Stimulated activated CD4-positive, alpha-beta T cell treated with anti-CD3 and anti-CD28 coated beads, TNF-alpha, amount 100 ng/mL, for 48 hours (primary cell): ENCODE measurements around the gene PRMT3.
"Not testable (repeated sequence)": the region's sequence is repeated elsewhere in the genome, so short reads cannot be mapped to it uniquely, and the experiment has no call there.

ENCODE experiments used
- DNase-seq, 3 donors: peaks; one replicate each; pipeline ENCODE4 v3.0.0-alpha.2; 2020; ENCODE audit warnings: low read depth in 3 of 3

PRMT3 gene

GRCh38 chr11:20512869-20513268 is 125.4 kb downstream of the PRMT3 start:
- no peak for DNase-seq

GRCh38 chr11:20518323-20518834 is 130.9 kb downstream of the PRMT3 start:
- DNase-seq: no peak

- DNase-seq: no peak
Measured at GRCh38 chr11:20522536-20522935, 135.0 kb downstream of the PRMT3 start.

GRCh38 chr11:20529757-20530156 is 142.2 kb downstream of the PRMT3 start:
- no peak for DNase-seq

GRCh38 chr11:20530942-20531703 is 143.6 kb downstream of the PRMT3 start:
- DNase-seq: no peak

- DNase-seq: no peak
Measured at GRCh38 chr11:20535271-20535881, 147.9 kb downstream of the PRMT3 start.

- no peak for DNase-seq
Measured at GRCh38 chr11:20536365-20536764, 148.8 kb downstream of the PRMT3 start.

GRCh38 chr11:20536784-20537183 is 149.3 kb downstream of the PRMT3 start:
- no peak for DNase-seq

GRCh38 chr11:20541503-20541902 is 154.0 kb downstream of the PRMT3 start:
- DNase-seq: no peak

GRCh38 chr11:20544603-20545237 is 157.2 kb downstream of the PRMT3 start:
- no peak for DNase-seq

- DNase-seq: no peak
Measured at GRCh38 chr11:20547411-20547810, 159.9 kb downstream of the PRMT3 start.

GRCh38 chr11:20551096-20551495 is 163.6 kb downstream of the PRMT3 start:
- no peak for DNase-seq

GRCh38 chr11:20555783-20556182 is 168.3 kb downstream of the PRMT3 start:
- no peak for DNase-seq

- not testable (repeated sequence) for DNase-seq
Measured at GRCh38 chr11:20556396-20556795, 168.9 kb downstream of the PRMT3 start.

- no peak for DNase-seq
Measured at GRCh38 chr11:20558741-20559140, 171.2 kb downstream of the PRMT3 start.
